Sigmoid colon (tissue), 4 donors: ENCODE measurements around the gene LASP1NB.

Experiments
- CTCF ChIP-seq, 4 experiments: fragments of 450-650 bp in 3 of 4; fragments of 200-600 bp in 1 of 4; IDR thresholded peaks; one replicate each; pipeline ENCODE4 v1.5.1; 2016 to 2019; ENCODE audit warnings: antibody characterized with exemption in 4 of 4, mild to moderate bottlenecking in 3 of 4, moderate library complexity in 2 of 4
- POLR2A ChIP-seq, 2 donors: fragments of 450-650 bp; IDR thresholded peaks; one replicate each; pipeline ENCODE4 v1.6.1; 2016; ENCODE audit warnings: antibody characterized with exemption in 2 of 2, mild to moderate bottlenecking in 2 of 2, moderate library complexity in 2 of 2
- POLR2AphosphoS5 ChIP-seq, 4 donors: sonication (generic); formaldehyde crosslinking; IDR thresholded peaks; one replicate each; pipeline ENCODE4 v1.6.1; 2017; ENCODE audit warnings: antibody characterized with exemption in 4 of 4

- TF ChIP-seq POLR2A (IDR thresholded peaks at IDR 0.05) (no peak), CTCF (IDR thresholded peaks at IDR 0.05) (no peak), POLR2AphosphoS5 (IDR thresholded peaks at IDR 0.05) (no peak)
Measured at GRCh38 chr17:38958326-38958725, 32.9 kb downstream of the LASP1NB start.
